ENCODE measurements around the gene PPM1L. TPM values are rescaled to one million over a fixed set of nuclear protein-coding genes. Genes with fewer than 3 reads are reported as not detected.

The PPM1L gene
- total RNA-seq, 1 donor from 2014 or later, result 8.5 TPM

- Mint-ChIP-seq H3K27ac (ENCODE audit: unreplicated experiment) (no peak overlapping the region), H3K27me3 (ENCODE audit: low read depth) (no peaks in the 10 kb centered on the region), H3K9me3 (ENCODE audit: low read depth) (no peaks in the 10 kb centered on the region), H3K4me1 (ENCODE audit: low read depth) (peaks cover 6% of the 10 kb centered on the region), H3K36me3 (ENCODE audit: low read depth) (no peaks in the 10 kb centered on the region), H3K4me3 (ENCODE audit: unreplicated experiment) (no peak overlapping the region)
- DNase-seq (ENCODE audit: low spot score), result no peak
- no peak for TF ChIP-seq CTCF (IDR thresholded peaks at IDR 0.05)
Measured at GRCh38 chr3:160780245-160780644, 24.2 kb downstream of the PPM1L start.

GRCh38 chr3:160781402-160781801 is 25.4 kb downstream of the PPM1L start:
- Mint-ChIP-seq H3K9me3 (ENCODE audit: low read depth) (no peaks in the 10 kb centered on the region), H3K36me3 (ENCODE audit: low read depth) (no peaks in the 10 kb centered on the region)

GRCh38 chr3:160781863-160782262 is 25.8 kb downstream of the PPM1L start:
- Mint-ChIP-seq H3K36me3 (ENCODE audit: low read depth) (no peaks in the 10 kb centered on the region), H3K27me3 (ENCODE audit: low read depth) (no peaks in the 10 kb centered on the region), H3K9me3 (ENCODE audit: low read depth) (peaks cover 3% of the 10 kb centered on the region), H3K27ac (ENCODE audit: unreplicated experiment) (no peak overlapping the region), H3K4me3 (ENCODE audit: unreplicated experiment) (no peak overlapping the region), H3K4me1 (ENCODE audit: low read depth) (peaks cover 6% of the 10 kb centered on the region)
- TF ChIP-seq CTCF (IDR thresholded peaks at IDR 0.05), result no peak
- DNase-seq (ENCODE audit: low spot score), result no peak

More at GRCh38 chr3:160781402-160781801, 25.4 kb downstream of the PPM1L start:
- DNase-seq (ENCODE audit: low spot score), result no peak
- Mint-ChIP-seq H3K27ac (ENCODE audit: unreplicated experiment) (no peak overlapping the region), H3K4me1 (ENCODE audit: low read depth) (peaks cover 6% of the 10 kb centered on the region), H3K27me3 (ENCODE audit: low read depth) (no peaks in the 10 kb centered on the region), H3K4me3 (ENCODE audit: unreplicated experiment) (no peak overlapping the region)
- TF ChIP-seq CTCF (IDR thresholded peaks at IDR 0.05), result no peak

- no peak for TF ChIP-seq CTCF (IDR thresholded peaks at IDR 0.05)
- Mint-ChIP-seq H3K4me1 (ENCODE audit: low read depth) (peaks cover 3% of the 10 kb centered on the region), H3K27me3 (ENCODE audit: low read depth) (no peaks in the 10 kb centered on the region), H3K4me3 (ENCODE audit: unreplicated experiment) (no peak overlapping the region), H3K9me3 (ENCODE audit: low read depth) (peaks cover 18% of the 10 kb centered on the region), H3K27ac (ENCODE audit: unreplicated experiment) (no peak overlapping the region), H3K36me3 (ENCODE audit: low read depth) (peaks cover 3% of the 10 kb centered on the region)
- no peak for DNase-seq (ENCODE audit: low spot score)
Measured at GRCh38 chr3:160784853-160785252, 28.8 kb downstream of the PPM1L start.

- TF ChIP-seq CTCF (IDR thresholded peaks at IDR 0.05), result no peak
- no peak for DNase-seq (ENCODE audit: low spot score)
- Mint-ChIP-seq H3K36me3 (ENCODE audit: low read depth) (peaks cover 3% of the 10 kb centered on the region), H3K9me3 (ENCODE audit: low read depth) (peaks cover 23% of the 10 kb centered on the region), H3K27ac (ENCODE audit: unreplicated experiment) (no peak overlapping the region), H3K4me3 (ENCODE audit: unreplicated experiment) (no peak overlapping the region), H3K4me1 (ENCODE audit: low read depth) (no peaks in the 10 kb centered on the region), H3K27me3 (ENCODE audit: low read depth) (no peaks in the 10 kb centered on the region)
Measured at GRCh38 chr3:160790726-160791125, 34.7 kb downstream of the PPM1L start.
